Activated T-cell treated with anti-CD3 and anti-CD28 coated beads, Interleukin-2, amount 50 U/mL, for 72 hours (primary cell): ENCODE results near the gene KBTBD13. TPM values are rescaled to one million over a fixed set of nuclear protein-coding genes. Genes with fewer than 3 reads are reported as not detected.
"Not testable (repeated sequence)": the region's sequence is repeated elsewhere in the genome, so short reads cannot be mapped to it uniquely, and the experiment has no call there.

Experiments used
- ATAC-seq, 2 donors: fragments of 150-1000 bp; cut with Tn5 transposase; replicated peaks in 1 of 2; 2 replicates each; pipeline ENCODE4 v1.10.0; 2021; ENCODE audit warnings: moderate library complexity in 2 of 2, mild to moderate bottlenecking in 1 of 2
- DNase-seq, 2 donors: peaks; one replicate each; pipeline ENCODE4 v3.0.0; 2021 to 2022; ENCODE audit warnings: mixed read lengths in 1 of 2
- H3K27ac Mint-ChIP-seq: one replicate; pipeline ENCODE4 v1.8.0; 2022; ENCODE audit warnings: mild to moderate bottlenecking, moderate library complexity, mixed read lengths
- H3K27me3 Mint-ChIP-seq: one replicate; pipeline ENCODE4 v1.8.0; 2022; ENCODE audit warnings: low read depth, mixed read lengths
- H3K36me3 Mint-ChIP-seq, 2 donors: one replicate each; pipeline ENCODE4 v1.8.0; 2022; ENCODE audit warnings: mixed read lengths in 2 of 2, mild to moderate bottlenecking in 1 of 2; ENCODE audit not compliant: insufficient read depth in 2 of 2
- H3K4me1 Mint-ChIP-seq: one replicate; pipeline ENCODE4 v1.8.0; 2022; ENCODE audit warnings: low read depth, mixed read lengths
- H3K4me3 Mint-ChIP-seq, 2 donors: one replicate each; pipeline ENCODE4 v1.8.0; 2022; ENCODE audit warnings: mild to moderate bottlenecking in 2 of 2, mixed read lengths in 2 of 2, moderate library complexity in 2 of 2
- H3K9me3 Mint-ChIP-seq, 2 donors: one replicate each; pipeline ENCODE4 v1.8.0; 2022; ENCODE audit warnings: mixed read lengths in 2 of 2
- total RNA-seq, 2 donors: library from RNA; stranded (reverse); gene quantifications; one replicate each; pipeline ENCODE4 v1.2.3, GENCODE V29; 2022

The KBTBD13 gene
- total RNA-seq, 2 donors from 2014 or later: not detected

GRCh38 chr15:65040461-65040860 lies 36.1 kb upstream of the KBTBD13 start:
- H3K27ac Mint-ChIP-seq: no peak overlapping the region
- no peaks in the 10 kb centered on the region for H3K27me3 Mint-ChIP-seq
- DNase-seq (no peak), ATAC-seq (no peak)
- H3K4me1 Mint-ChIP-seq: peaks cover 6% of the 10 kb centered on the region
- H3K4me3 Mint-ChIP-seq: no peak overlapping the region
- H3K36me3 Mint-ChIP-seq: no peaks in the 10 kb centered on the region
- no peaks in the 10 kb centered on the region for H3K9me3 Mint-ChIP-seq

- Mint-ChIP-seq H3K27me3 (no peaks in the 10 kb centered on the region), H3K4me3 (no peak overlapping the region), H3K4me1 (peaks cover 6% of the 10 kb centered on the region), H3K36me3 (no peaks in the 10 kb centered on the region), H3K27ac (no peak overlapping the region), H3K9me3 (no peaks in the 10 kb centered on the region)
- ATAC-seq (no peak), DNase-seq (no peak)
Measured at GRCh38 chr15:65041787-65042186, 34.8 kb upstream of the KBTBD13 start.

GRCh38 chr15:65042776-65043327 lies 33.7 kb upstream of the KBTBD13 start:
- ATAC-seq (no peak), DNase-seq (no peak)
- no peaks in the 10 kb centered on the region for H3K36me3 Mint-ChIP-seq
- H3K4me1 Mint-ChIP-seq: peaks cover 6% of the 10 kb centered on the region
- no peak overlapping the region for H3K4me3 Mint-ChIP-seq
- no peaks in the 10 kb centered on the region for H3K9me3 Mint-ChIP-seq
- H3K27me3 Mint-ChIP-seq: no peaks in the 10 kb centered on the region
- no peak overlapping the region for H3K27ac Mint-ChIP-seq

GRCh38 chr15:65044218-65044617 lies 32.3 kb upstream of the KBTBD13 start:
- DNase-seq (peak in 1 of 2 donors; percentile 22), ATAC-seq (peak; percentile 78 to 85)
- not testable (repeated sequence) for H3K36me3 Mint-ChIP-seq, H3K9me3 Mint-ChIP-seq, H3K27ac Mint-ChIP-seq, H3K4me3 Mint-ChIP-seq, H3K27me3 Mint-ChIP-seq
- H3K4me1 Mint-ChIP-seq: peaks cover 11% of the 10 kb centered on the region

- Mint-ChIP-seq H3K4me3 (no peak within 1 kb of the TSS), H3K9me3 (no peaks in the 10 kb centered on the region), H3K27me3 (no peaks in the 10 kb centered on the region), H3K27ac (no peak within 1 kb of the TSS), H3K36me3 (no peaks in the 10 kb centered on the region), H3K4me1 (peaks cover 18% of the 10 kb centered on the region)
- ATAC-seq: no peak
- DNase-seq: no peak
Measured at GRCh38 chr15:65044724-65045481, 31.6 kb upstream of the KBTBD13 start, which contains the start of gene SLC51B. TSS of gene SLC51B (plus strand) at chr15:65045387. CDS start at chr15:65050005, 4,618 bp downstream.

- no peaks in the 10 kb centered on the region for H3K36me3 Mint-ChIP-seq
- no peaks in the 10 kb centered on the region for H3K9me3 Mint-ChIP-seq
- no peaks in the 10 kb centered on the region for H3K27me3 Mint-ChIP-seq
Measured at GRCh38 chr15:65048241-65048640, 28.3 kb upstream of the KBTBD13 start.

GRCh38 chr15:65049418-65049840 lies 27.1 kb upstream of the KBTBD13 start:
- H3K4me1 Mint-ChIP-seq: peaks cover 17% of the 10 kb centered on the region
- peak overlapping the region; percentile 67 to 74 for H3K4me3 Mint-ChIP-seq
- H3K27ac Mint-ChIP-seq: no peak overlapping the region
- no peaks in the 10 kb centered on the region for H3K9me3 Mint-ChIP-seq
- DNase-seq (peak; percentile 88 to 92), ATAC-seq (peak; percentile 98 to 99)
- H3K27me3 Mint-ChIP-seq: no peaks in the 10 kb centered on the region
- no peaks in the 10 kb centered on the region for H3K36me3 Mint-ChIP-seq

More at GRCh38 chr15:65048241-65048640, 28.3 kb upstream of the KBTBD13 start:
- DNase-seq: no peak
- no peak overlapping the region for H3K27ac Mint-ChIP-seq
- no peak for ATAC-seq
- H3K4me1 Mint-ChIP-seq: peaks cover 23% of the 10 kb centered on the region
- H3K4me3 Mint-ChIP-seq: no peak overlapping the region

GRCh38 chr15:65050270-65050669 lies 26.3 kb upstream of the KBTBD13 start:
- H3K36me3 Mint-ChIP-seq: no peaks in the 10 kb centered on the region
- ATAC-seq: no peak
- H3K27ac Mint-ChIP-seq: no peak overlapping the region
- H3K4me1 Mint-ChIP-seq: peaks cover 17% of the 10 kb centered on the region
- DNase-seq: no peak
- H3K4me3 Mint-ChIP-seq: peak overlapping the region; percentile 47 to 67
- no peaks in the 10 kb centered on the region for H3K9me3 Mint-ChIP-seq
- H3K27me3 Mint-ChIP-seq: no peaks in the 10 kb centered on the region

- Mint-ChIP-seq H3K36me3 (no peaks in the 10 kb centered on the region), H3K9me3 (no peaks in the 10 kb centered on the region), H3K4me1 (peaks cover 17% of the 10 kb centered on the region), H3K27me3 (no peaks in the 10 kb centered on the region), H3K27ac (no peak overlapping the region), H3K4me3 (no peak overlapping the region)
- ATAC-seq (no peak), DNase-seq (no peak)
Measured at GRCh38 chr15:65051266-65051665, 25.3 kb upstream of the KBTBD13 start.

GRCh38 chr15:65052956-65053355 lies 23.6 kb upstream of the KBTBD13 start:
- Mint-ChIP-seq H3K27me3 (no peaks in the 10 kb centered on the region), H3K36me3 (no peaks in the 10 kb centered on the region), H3K4me3 (no peak overlapping the region), H3K9me3 (no peaks in the 10 kb centered on the region), H3K4me1 (peaks cover 17% of the 10 kb centered on the region), H3K27ac (no peak overlapping the region)
- no peak for DNase-seq
- ATAC-seq: no peak

GRCh38 chr15:65054333-65055200 lies 22.0 kb upstream of the KBTBD13 start:
- H3K27ac Mint-ChIP-seq: no peak overlapping the region
- H3K36me3 Mint-ChIP-seq: no peaks in the 10 kb centered on the region
- H3K27me3 Mint-ChIP-seq: no peaks in the 10 kb centered on the region
- DNase-seq (peak; percentile 65 to 68), ATAC-seq (peak; percentile 52 to 54)
- peaks cover 9% of the 10 kb centered on the region for H3K4me1 Mint-ChIP-seq
- no peaks in the 10 kb centered on the region for H3K9me3 Mint-ChIP-seq
- no peak overlapping the region for H3K4me3 Mint-ChIP-seq

- no peak for ATAC-seq
- Mint-ChIP-seq H3K27me3 (no peaks in the 10 kb centered on the region), H3K4me1 (peaks cover 1% of the 10 kb centered on the region), H3K27ac (no peak overlapping the region), H3K36me3 (no peaks in the 10 kb centered on the region), H3K9me3 (no peaks in the 10 kb centered on the region), H3K4me3 (no peak overlapping the region)
- no peak for DNase-seq
Measured at GRCh38 chr15:65055201-65055870, 21.2 kb upstream of the KBTBD13 start.

- DNase-seq: no peak
- no peaks in the 10 kb centered on the region for H3K9me3 Mint-ChIP-seq
- no peaks in the 10 kb centered on the region for H3K27me3 Mint-ChIP-seq
- no peaks in the 10 kb centered on the region for H3K4me1 Mint-ChIP-seq
- no peak overlapping the region for H3K4me3 Mint-ChIP-seq
- no peak overlapping the region for H3K27ac Mint-ChIP-seq
- H3K36me3 Mint-ChIP-seq: no peaks in the 10 kb centered on the region
- no peak for ATAC-seq
Measured at GRCh38 chr15:65056106-65056505, 20.4 kb upstream of the KBTBD13 start.
